Measurements from ENCODE around the gene ZNF219. TPM values are rescaled to one million over a fixed set of nuclear protein-coding genes. Genes with fewer than 3 reads are reported as not detected.

The ZNF219 gene
- total RNA-seq, 1 experiment from 2014 or later: 16.6 TPM

DNA sequence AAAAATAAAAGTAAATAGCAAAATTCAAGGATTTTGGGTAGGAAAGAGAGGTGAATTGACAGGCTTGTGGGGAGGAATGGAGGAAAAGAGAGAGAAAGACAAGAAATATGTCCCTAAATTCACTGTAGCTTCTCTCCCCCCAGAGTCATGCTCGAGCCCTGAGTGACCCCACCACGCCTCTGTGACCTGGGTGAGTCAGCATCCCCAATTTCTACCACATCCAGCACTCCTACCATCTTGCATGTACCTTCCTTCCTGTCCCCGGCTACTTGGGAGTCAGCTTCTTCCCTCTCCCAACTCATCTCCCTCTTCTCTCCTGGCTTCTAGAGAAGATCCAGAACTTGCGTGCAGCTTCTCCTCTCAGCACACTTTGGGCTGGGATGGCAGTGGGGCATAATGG, 9.8 kb downstream of the ZNF219 start (continued):
- TF ChIP-seq, protein P1, sequence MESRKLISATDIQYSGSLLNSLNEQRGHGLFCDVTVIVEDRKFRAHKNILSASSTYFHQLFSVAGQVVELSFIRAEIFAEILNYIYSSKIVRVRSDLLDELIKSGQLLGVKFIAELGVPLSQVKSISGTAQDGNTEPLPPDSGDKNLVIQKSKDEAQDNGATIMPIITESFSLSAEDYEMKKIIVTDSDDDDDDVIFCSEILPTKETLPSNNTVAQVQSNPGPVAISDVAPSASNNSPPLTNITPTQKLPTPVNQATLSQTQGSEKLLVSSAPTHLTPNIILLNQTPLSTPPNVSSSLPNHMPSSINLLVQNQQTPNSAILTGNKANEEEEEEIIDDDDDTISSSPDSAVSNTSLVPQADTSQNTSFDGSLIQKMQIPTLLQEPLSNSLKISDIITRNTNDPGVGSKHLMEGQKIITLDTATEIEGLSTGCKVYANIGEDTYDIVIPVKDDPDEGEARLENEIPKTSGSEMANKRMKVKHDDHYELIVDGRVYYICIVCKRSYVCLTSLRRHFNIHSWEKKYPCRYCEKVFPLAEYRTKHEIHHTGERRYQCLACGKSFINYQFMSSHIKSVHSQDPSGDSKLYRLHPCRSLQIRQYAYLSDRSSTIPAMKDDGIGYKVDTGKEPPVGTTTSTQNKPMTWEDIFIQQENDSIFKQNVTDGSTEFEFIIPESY (IDR thresholded peaks at IDR 0.05; ENCODE audit: extremely low read depth, insufficient replicate concordance, low read length): no peak
- no peak for TF ChIP-seq YY1 (IDR thresholded peaks at IDR 0.05; ENCODE audit: extremely low read depth, insufficient replicate concordance, low read depth, low read length)

DNA sequence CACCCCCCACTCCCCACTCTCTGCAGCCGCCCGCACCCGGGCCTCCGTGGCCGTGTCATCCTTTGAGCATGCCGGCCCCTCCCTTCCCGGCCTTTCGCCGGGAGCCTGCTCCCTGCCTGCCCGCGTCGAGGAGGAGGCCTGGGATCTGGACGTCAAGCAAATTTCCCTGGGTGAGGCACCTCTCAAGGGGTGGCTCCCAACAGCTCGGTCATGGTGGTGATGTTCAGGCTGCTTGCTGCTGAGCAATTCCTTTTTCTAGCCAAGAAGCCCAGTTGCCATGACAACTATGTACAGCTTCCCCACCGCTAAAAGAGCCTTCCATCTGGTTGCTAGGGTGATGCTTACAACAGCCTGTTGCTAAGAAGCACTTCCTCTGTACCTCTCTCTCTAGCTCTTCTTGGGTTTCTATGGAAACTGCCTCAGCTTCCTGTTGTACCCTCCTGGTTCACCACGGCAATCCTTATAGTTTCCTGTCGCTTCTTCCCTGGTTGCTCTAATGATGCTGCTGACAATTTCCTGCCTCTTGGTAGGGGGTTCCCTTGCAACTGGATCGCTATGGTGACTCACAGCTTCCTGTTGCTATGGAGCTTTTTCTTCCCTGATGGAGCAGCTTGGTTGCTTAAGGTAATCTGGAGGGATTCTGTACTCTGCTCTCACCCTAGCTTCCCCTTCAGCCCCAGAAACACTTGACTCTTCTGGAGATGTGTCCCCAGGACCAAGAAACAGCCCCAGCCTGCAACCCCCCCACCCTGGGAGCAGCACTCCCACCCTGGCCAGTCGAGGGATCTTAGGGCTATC, 11.0 kb downstream of the ZNF219 start:
- Histone ChIP-seq H3K27me3 (ENCODE audit: insufficient read depth, low read length) (no peaks in the 10 kb centered on the region), H3K27ac (ENCODE audit: low read depth, low read length) (no peak overlapping the region), H3K9me2 (ENCODE audit: insufficient read depth) (no peaks in the 10 kb centered on the region), H3K9me3 (ENCODE audit: control insufficient read depth in 1 of 2, insufficient read depth in 1 of 2, low read depth in 1 of 2, low read length in 2 of 2) (no peaks in the 10 kb centered on the region), H3K79me2 (ENCODE audit: insufficient read depth, low read length) (no peaks in the 10 kb centered on the region), H3K4me2 (ENCODE audit: low read length) (no peak overlapping the region), H3K9ac (ENCODE audit: low read length) (no peak overlapping the region), H2AFZ (ENCODE audit: low read depth, low read length, poor library complexity, severe bottlenecking) (no peak overlapping the region), H3K4me3 (replicated peaks in 1 of 2; ENCODE audit: low read depth in 1 of 2, low read length in 2 of 2) (no peak overlapping the region), H3K4me1 (ENCODE audit: control insufficient read depth in 1 of 2, insufficient read depth in 2 of 2, low read length in 2 of 2) (peaks cover 3 to 30% of the 10 kb centered on the region in 2 experiments), H3K36me3 (ENCODE audit: control insufficient read depth in 1 of 2, insufficient read depth in 2 of 2, low read length in 2 of 2) (no peaks in the 10 kb centered on the region; a peak in 2 of 4 replicates), H4K20me1 (ENCODE audit: insufficient read depth) (no peaks in the 10 kb centered on the region)
- POLR2A ChIA-PET: no interaction called here
- no TSS peak for BruUV-seq (replicated peaks)
- TF ChIP-seq SIN3A (IDR thresholded peaks at IDR 0.05; ENCODE audit: low read depth): no peak
- TF ChIP-seq, protein P2, sequence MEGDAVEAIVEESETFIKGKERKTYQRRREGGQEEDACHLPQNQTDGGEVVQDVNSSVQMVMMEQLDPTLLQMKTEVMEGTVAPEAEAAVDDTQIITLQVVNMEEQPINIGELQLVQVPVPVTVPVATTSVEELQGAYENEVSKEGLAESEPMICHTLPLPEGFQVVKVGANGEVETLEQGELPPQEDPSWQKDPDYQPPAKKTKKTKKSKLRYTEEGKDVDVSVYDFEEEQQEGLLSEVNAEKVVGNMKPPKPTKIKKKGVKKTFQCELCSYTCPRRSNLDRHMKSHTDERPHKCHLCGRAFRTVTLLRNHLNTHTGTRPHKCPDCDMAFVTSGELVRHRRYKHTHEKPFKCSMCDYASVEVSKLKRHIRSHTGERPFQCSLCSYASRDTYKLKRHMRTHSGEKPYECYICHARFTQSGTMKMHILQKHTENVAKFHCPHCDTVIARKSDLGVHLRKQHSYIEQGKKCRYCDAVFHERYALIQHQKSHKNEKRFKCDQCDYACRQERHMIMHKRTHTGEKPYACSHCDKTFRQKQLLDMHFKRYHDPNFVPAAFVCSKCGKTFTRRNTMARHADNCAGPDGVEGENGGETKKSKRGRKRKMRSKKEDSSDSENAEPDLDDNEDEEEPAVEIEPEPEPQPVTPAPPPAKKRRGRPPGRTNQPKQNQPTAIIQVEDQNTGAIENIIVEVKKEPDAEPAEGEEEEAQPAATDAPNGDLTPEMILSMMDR (IDR thresholded peaks at IDR 0.05 in 2 of 3, conservative IDR thresholded peaks at IDR 0.05 in 1 of 3; ENCODE audit: borderline replicate concordance in 1 of 3, insufficient read depth in 1 of 3, low read depth in 2 of 3, low read length in 2 of 3): no peak
- DNase-seq (ENCODE audit: low read depth, low spot score): no peak
- CTCF ChIA-PET: interaction anchor here (1.0 to 3.1 kb wide), 4 partner anchors 17 to 72 kb away, joined by 3 to 21 read pairs (median 4); partner anchors contain the start of gene ARHGEF40
- intact Hi-C loops (cut with micrococcal nuclease): no loop called here
- ATAC-seq: no peak
- RAD21 ChIA-PET (ENCODE audit: low non-redundant PET in 1 of 2, low total read pairs in 2 of 2, uncharacterized antibody in 2 of 2, unreplicated experiment in 2 of 2): interaction anchor here (1.2 to 1.3 kb wide), 2 partner anchors 19 kb away, joined by 3 read pairs; no protein-coding TSS in a partner anchor

All from HCT116 (cell line).